Urinary bladder (tissue), 4 donors: ENCODE results near the gene SLC2A11. TPM values are rescaled to one million over a fixed set of nuclear protein-coding genes. Genes with fewer than 3 reads are reported as not detected.

ENCODE experiments used
- DNase-seq: peaks from one replicate; pipeline ENCODE4 v3.0.0-alpha.2; 2015; ENCODE audit errors: extremely low spot score
- H3K27ac ChIP-seq: one replicate; pipeline ENCODE4 v1.5.1; 2013; ENCODE audit warnings: low read depth, mild to moderate bottlenecking, moderate library complexity
- H3K36me3 ChIP-seq: one replicate; pipeline ENCODE4 v1.6.1; 2013; ENCODE audit warnings: mild to moderate bottlenecking, moderate library complexity; ENCODE audit not compliant: insufficient read depth
- H3K4me1 ChIP-seq: one replicate; pipeline ENCODE4 v1.6.1; 2013; ENCODE audit warnings: mild to moderate bottlenecking, moderate library complexity; ENCODE audit not compliant: insufficient read depth
- H3K4me3 ChIP-seq: one replicate; pipeline ENCODE4 v1.5.1; 2013; ENCODE audit warnings: low read depth, low read length
- WGBS: extraction: QIAGEN DNeasy Blood & Tissue Kit; methylation state at CpG from one replicate; pipeline ENCODE4 v1.1.7; 2013; 5-methylcytosine and 5-hydroxymethylcytosine counted together
- polyA plus RNA-seq: library from polyadenylated mRNA; stranded (reverse); fragments of 200-250 nt; gene quantifications from one replicate; pipeline ENCODE4 v1.2.3, GENCODE V29; 2013
- total RNA-seq: library from RNA; depleted of rRNA; stranded (reverse); fragments of >200 nt; gene quantifications from one replicate; pipeline ENCODE4 v1.2.3, GENCODE V29; 2014
- donor health status: healthy with polysubstance abuse.
- donor health status: healthy.

SLC2A11 gene
- total and polyA plus RNA-seq, 2 donors = 12.0 to 13.0 TPM

DNA sequence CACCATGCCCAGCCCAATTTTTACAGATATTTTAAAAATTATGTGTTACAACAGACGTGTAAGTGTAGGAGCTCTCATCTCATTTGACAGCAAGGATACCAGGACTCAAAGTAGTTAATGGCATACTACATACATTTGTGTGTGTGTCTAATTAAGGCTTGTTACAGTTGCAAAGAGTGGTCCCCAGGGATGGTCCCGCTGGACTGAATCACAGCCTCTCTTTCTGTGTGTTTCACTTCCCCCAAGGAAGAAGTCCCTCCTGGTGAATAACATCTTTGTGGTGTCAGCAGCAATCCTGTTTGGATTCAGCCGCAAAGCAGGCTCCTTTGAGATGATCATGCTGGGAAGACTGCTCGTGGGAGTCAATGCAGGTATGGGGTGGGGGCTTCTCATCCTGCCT lies 17.2 kb downstream of the SLC2A11 start:
- H3K4me3 ChIP-seq = no peak overlapping the region
- WGBS = 92% methylated on average over 4 of the region's 4 CpGs
- DNase-seq = no peak
- no peaks in the 10 kb centered on the region for H3K36me3 ChIP-seq
- no peak overlapping the region for H3K27ac ChIP-seq
- no peaks in the 10 kb centered on the region for H3K4me1 ChIP-seq

DNA sequence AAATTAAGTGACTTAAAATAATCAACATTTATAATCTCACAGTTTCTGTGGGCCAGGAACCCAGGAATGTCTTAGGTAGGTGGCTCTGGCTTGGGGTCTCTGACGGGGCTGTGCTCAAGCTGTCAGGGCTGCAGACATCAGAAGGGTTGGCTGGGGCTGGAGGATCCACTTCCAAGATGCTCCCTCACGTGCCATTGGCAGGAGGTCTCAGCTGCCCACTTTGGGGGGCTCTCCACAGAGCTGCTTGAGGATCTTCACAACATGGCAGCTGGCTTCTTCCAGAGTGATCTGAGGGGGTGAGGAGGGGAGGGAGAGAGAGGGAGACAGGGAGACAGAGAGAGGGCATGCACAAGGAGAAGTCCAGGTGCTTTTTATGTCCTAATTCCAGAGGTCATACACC lies 18.1 kb downstream of the SLC2A11 start:
- Histone ChIP-seq H3K4me1 (no peaks in the 10 kb centered on the region), H3K4me3 (no peak overlapping the region), H3K27ac (no peak overlapping the region), H3K36me3 (no peaks in the 10 kb centered on the region)
- WGBS = 85% methylated on average over 2 of the region's 2 CpGs
- no peak for DNase-seq

DNA sequence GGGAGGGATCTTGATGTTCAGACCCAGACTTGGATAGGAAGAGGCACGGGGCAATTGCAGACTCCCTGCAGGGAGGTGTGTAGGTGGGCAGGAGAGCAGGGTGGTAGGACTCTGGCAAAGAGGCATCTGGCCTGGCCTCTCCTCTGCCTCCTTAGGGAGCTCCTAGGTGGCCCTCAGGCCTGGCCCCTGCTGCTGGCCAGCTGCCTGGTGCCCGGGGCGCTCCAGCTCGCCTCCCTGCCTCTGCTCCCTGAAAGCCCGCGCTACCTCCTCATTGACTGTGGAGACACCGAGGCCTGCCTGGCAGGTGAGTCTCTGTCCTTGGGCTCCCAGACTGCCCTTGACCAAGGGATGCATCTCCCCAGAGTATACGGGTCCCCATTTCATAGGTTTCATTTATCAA lies 19.9 kb downstream of the SLC2A11 start:
- no peaks in the 10 kb centered on the region for H3K36me3 ChIP-seq
- H3K4me1 ChIP-seq = no peaks in the 10 kb centered on the region
- no peak overlapping the region for H3K27ac ChIP-seq
- no peak for DNase-seq
- H3K4me3 ChIP-seq = no peak overlapping the region
- WGBS = 93% methylated on average over 8 of the region's 8 CpGs

DNA sequence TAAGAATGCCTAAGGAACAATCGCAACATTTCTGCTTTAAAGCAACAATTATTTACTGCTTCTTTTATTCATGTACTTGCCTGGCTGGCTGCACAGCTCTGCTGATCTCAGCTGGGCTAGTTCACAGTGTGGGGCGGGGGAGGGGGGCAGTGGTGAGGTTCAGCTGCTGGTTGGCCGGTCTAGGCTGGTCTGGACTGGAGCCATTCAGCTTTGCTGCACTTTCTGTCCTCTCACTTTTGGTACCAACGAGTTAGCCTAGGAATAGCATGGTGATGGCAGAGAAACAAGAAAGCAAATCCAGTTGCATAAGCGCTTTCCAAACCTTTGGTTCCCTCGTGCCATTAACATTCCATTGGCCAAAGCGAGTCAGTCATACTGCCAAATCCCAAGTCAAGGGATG lies 20.5 kb downstream of the SLC2A11 start:
- H3K4me3 ChIP-seq = no peak overlapping the region
- no peaks in the 10 kb centered on the region for H3K36me3 ChIP-seq
- DNase-seq = no peak
- 85% methylated on average over 7 of the region's 7 CpGs for WGBS
- no peak overlapping the region for H3K27ac ChIP-seq
- no peaks in the 10 kb centered on the region for H3K4me1 ChIP-seq

DNA sequence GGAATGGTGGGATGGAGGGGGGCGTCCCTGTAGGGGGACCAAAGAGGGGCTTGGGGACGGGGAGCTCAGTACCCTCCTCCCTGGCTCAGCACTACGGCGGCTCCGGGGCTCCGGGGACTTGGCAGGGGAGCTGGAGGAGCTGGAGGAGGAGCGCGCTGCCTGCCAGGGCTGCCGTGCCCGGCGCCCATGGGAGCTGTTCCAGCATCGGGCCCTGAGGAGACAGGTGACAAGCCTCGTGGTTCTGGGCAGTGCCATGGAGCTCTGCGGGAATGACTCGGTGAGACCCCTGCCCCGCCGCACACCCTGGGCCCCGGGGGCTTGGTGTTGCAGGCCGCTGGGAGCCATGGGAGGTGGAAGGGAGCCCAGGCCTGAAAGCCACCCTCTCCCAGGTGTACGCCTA lies 24.7 kb downstream of the SLC2A11 start:
- no peaks in the 10 kb centered on the region for H3K36me3 ChIP-seq
- no peaks in the 10 kb centered on the region for H3K4me1 ChIP-seq
- no peak overlapping the region for H3K27ac ChIP-seq
- DNase-seq = no peak
- H3K4me3 ChIP-seq = no peak overlapping the region
- WGBS = 93% methylated on average over 20 of the region's 20 CpGs

DNA sequence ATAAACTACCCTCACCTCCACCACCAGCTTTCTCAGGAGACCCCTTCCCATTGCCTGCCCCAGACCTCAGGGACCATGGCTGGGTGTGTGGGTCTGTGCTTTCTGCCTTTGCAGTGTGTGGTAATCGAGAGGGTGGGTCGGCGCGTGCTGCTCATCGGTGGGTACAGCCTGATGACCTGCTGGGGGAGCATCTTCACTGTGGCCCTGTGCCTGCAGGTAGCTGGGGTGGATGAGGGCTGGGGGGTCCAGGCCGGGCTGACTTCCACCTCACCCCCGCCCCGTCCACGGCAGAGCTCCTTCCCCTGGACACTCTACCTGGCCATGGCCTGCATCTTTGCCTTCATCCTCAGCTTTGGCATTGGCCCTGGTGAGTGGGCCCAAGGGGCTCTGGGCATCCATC lies 26.0 kb downstream of the SLC2A11 start:
- WGBS = 97% methylated on average over 9 of the region's 9 CpGs
- no peak overlapping the region for H3K27ac ChIP-seq
- H3K4me3 ChIP-seq = no peak overlapping the region
- no peak for DNase-seq
- no peaks in the 10 kb centered on the region for H3K36me3 ChIP-seq
- no peaks in the 10 kb centered on the region for H3K4me1 ChIP-seq

DNA sequence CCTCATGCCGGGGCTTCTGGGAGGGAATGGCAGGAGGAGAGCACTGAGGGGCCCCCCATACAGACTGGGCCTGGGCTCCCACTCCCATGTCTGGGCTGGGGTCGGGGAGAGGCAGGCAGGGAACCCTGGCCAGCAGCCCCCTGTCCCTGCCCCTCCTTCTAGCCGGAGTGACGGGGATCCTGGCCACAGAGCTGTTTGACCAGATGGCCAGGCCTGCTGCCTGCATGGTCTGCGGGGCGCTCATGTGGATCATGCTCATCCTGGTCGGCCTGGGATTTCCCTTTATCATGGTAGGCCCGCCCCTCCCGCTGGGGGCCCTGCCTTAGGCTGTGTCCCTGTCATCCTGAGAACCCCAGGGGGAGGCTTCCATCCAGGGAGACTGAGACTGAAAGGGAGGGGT lies 26.5 kb downstream of the SLC2A11 start:
- no peaks in the 10 kb centered on the region for H3K36me3 ChIP-seq
- H3K4me1 ChIP-seq = no peaks in the 10 kb centered on the region

DNA sequence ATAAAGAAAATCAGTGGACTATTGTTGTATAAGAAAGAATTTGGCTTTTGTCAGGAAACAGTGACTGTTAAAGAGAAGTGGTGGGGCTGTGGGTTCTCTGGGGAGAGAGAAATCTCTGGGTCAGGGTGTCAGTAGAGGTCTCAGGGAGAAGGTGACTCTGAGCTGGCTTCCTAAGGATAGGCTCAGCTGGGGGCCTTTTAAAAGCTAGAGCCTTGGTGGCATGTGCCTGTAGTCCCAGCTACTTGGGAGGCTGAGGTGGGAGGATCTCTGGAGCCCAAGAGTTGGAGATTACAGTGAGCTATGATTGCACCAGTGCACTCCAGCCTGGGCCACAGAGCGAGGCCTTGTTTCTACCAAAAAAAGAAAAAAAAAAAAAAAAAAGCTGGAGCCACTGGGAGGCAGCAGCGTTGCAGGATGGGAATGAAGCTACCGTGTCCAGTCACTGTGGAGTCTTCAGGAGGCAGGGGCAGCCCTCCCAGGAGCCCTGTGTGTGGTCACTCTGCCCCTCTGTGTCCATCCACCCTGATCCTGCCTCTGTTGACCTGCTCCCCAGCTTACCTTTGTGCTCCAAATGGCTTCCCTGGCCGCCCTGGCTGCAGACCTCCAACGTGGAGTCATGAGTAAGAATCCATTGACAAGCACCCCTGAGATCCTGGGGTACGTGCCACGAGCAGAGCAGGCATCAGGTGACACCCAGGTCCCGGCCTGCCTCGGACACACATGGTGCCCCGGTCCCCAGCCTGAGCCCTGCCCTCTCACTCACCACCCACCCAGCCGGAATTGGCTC lies 31.1 kb downstream of the SLC2A11 start:
- Histone ChIP-seq H3K36me3 (no peaks in the 10 kb centered on the region), H3K4me3 (no peak overlapping the region), H3K27ac (no peak overlapping the region), H3K4me1 (no peaks in the 10 kb centered on the region)
- DNase-seq = no peak
- 62% methylated on average over 11 of the region's 11 CpGs for WGBS

More for the DNA sequence above, 26.5 kb downstream of the SLC2A11 start:
- Histone ChIP-seq H3K4me3 (no peak overlapping the region), H3K27ac (no peak overlapping the region)
- no peak for DNase-seq
- WGBS = 88% methylated on average over 9 of the region's 9 CpGs

DNA sequence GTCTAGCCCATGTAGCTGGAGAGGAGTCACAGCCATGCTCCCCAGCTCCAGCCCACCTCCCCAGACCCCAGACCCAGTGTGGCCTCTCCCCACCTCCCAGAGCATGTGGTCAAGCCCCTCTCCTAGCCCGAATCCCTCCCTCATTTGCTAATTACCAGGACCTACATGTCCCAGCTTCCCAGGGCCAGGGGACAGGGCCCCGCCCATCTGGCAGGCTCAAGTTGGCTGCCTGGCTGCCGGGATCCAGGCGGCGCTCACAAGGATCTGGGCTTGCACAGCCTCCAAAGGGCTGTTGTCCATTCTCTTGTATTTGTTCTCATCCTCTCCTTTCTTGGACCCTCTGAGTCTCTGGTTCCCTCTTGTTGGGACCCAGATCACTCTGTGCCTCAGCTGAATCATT lies 31.9 kb downstream of the SLC2A11 start:
- H3K4me1 ChIP-seq = no peaks in the 10 kb centered on the region
- no peak for DNase-seq
- H3K4me3 ChIP-seq = no peak overlapping the region
- no peaks in the 10 kb centered on the region for H3K36me3 ChIP-seq
- WGBS = 45% methylated on average over 5 of the region's 5 CpGs
- H3K27ac ChIP-seq = no peak overlapping the region

DNA sequence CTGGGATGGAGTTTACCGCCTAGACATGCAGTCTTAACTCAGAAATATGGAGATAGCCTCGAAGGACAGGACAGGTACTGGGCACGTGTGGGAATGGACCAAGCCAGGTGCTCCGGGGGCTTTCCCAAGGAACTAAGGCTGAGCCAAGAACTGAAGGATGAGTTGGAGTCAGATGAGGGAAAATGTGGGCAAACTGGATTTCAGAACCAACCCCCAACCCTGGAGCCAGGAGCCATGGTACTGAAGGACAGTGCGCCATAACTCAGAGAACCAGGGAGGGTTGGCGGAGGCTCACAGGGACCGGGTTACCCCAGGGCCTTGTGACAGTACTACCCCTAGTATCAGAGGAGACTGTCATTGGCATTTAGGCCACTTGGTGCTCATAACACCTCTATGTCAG lies 34.1 kb downstream of the SLC2A11 start:
- no peak for DNase-seq
- Histone ChIP-seq H3K4me3 (no peak overlapping the region), H3K4me1 (no peaks in the 10 kb centered on the region), H3K36me3 (peaks cover under 1% of the 10 kb centered on the region), H3K27ac (no peak overlapping the region)
- WGBS = 90% methylated on average over 7 of the region's 7 CpGs

DNA sequence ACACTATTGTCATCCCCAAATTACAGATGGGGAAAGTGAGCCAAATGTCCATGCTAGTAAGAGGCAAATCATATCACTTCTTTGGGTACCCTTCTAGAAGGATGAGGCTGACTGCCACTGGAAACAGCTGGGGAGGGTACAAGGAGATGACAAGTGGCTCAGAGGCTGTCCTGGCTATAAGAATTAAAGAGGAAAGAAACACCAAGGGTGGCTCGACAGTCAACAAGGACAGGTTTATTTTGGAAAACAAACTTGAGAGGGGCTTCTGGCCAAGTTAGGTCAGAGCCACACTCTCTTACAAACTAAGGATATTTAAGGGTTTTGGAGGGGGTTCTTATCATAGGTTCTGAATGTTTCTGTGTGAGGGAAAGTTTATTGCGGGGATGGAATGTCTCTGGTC lies 34.5 kb downstream of the SLC2A11 start:
- no peaks in the 10 kb centered on the region for H3K4me1 ChIP-seq
- H3K4me3 ChIP-seq = no peak overlapping the region
- DNase-seq = no peak
- H3K27ac ChIP-seq = no peak overlapping the region
- peaks cover 3% of the 10 kb centered on the region for H3K36me3 ChIP-seq
- WGBS = 93% methylated on average over 2 of the region's 2 CpGs

DNA sequence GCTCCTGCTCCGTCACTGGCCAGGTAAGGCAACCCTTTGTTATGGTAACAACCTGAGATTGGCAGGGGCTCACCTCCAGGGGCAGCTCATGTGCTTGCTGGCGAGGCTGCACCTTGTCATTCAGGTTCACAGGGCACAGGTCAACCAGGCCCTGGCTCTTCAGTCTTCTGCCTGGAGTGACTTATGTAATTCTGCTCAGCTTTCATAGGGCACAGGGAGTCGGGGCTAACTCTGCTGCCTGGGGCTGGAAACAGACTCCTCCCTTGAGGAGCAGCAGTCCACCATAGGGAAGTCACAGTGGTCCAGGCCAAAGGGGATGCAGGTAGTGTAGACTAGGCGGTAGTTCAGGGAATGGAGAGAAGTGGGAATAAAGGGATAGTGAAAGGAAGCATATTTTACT lies 35.0 kb downstream of the SLC2A11 start:
- 91% methylated on average over 4 of the region's 4 CpGs for WGBS
- H3K27ac ChIP-seq = no peak overlapping the region
- H3K4me1 ChIP-seq = no peaks in the 10 kb centered on the region
- peaks cover 3% of the 10 kb centered on the region for H3K36me3 ChIP-seq
- no peak for DNase-seq
- H3K4me3 ChIP-seq = no peak overlapping the region

DNA sequence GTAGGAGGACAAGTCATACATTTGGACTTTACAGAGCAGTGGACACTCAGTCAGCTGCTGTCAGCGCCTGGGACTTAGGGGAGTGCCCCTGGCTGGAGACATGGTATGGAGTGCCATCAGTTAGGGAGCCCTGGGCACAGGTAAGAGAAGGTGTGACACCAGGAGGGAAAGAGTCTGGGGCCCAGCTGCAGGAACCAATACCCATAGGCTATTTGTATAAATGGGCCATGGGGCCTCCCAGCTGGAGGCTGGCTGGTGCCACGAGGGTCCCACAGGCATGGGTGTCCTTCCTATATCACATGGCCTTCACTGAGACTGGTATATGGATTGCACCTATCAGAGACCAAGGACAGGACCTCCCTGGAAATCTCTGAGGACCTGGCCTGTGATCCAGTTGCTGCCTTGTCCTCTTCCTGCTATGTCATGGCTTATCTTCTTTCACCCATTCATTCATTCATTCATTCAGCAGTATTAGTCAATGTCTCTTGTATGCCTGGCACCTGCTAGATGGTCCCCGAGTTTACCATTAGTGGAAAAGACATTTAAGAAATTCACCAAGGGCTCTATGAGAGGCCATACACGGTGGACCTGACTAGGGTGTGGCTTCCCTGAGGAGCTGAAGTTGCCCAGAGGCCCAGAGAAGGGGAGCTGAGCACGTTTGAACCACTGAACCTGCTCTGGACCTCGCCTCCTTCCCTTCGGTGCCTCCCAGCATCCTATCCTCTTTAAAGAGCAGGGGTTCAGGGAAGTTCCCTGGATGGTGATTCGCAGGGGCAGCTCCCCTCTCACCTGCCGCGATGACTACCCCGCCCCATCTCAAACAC lies 35.7 kb downstream of the SLC2A11 start:
- H3K36me3 ChIP-seq = peaks cover 3% of the 10 kb centered on the region
- no peak for DNase-seq
- no peaks in the 10 kb centered on the region for H3K4me1 ChIP-seq
- H3K27ac ChIP-seq = peak overlapping the region; percentile 99
- 34% methylated on average over 11 of the region's 11 CpGs for WGBS
- H3K4me3 ChIP-seq = peak overlapping the region; percentile 70
